HG03066 (cell line): ENCODE measurements around the gene FABP2.
A peak's percentile ranks its signal among the peaks of the same experiment; 100 is the strongest.
"Not testable (repeated sequence)": the region's sequence is repeated elsewhere in the genome, so short reads cannot be mapped to it uniquely, and the experiment has no call there.

Experiments
- ATAC-seq: cut with Tn5 transposase; IDR thresholded peaks from one replicate; pipeline ENCODE4 v1.9.1; 2021; ENCODE audit warnings: low read depth; ENCODE audit not compliant: unreplicated experiment

Gene FABP2

DNA sequence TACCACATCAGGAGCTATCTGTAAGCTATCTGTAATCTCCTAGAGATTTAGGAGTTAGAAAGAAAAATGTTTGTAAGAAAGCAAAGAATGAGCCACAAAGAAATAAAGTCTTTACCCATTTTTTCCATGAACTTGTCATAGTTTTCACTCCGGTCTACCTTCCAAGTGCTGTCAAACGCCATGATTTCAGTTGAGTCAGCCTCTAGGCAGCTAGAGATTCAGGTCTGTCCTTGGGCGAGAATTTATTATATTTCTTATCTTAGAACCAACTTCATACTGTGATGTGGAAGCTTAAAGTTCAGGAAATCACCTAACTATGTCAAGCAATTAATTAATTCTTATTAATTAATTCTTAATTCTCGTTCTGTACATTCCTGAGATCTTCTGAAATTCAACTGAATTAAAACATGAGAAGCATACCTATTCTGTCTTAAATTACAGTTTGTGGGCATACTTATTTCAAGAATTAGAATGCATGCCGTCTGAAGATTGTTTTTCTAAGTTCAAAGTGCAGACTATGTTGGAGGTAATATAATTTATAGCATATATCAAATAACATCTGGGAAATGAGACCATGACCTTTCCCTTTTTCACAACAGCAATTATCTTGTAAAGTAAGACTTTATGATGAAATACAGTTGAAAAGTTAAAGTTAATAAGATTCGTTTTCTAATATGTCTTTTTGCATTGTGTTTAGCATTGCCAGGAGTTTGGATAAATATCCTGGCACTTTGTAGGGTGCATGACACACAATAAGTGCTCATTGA lies at the start of gene FABP2:
FABP2 (minus strand) TSS at position 218 of the 767 bp plus-strand sequence; CDS start at position 182, 36 bp downstream.
- no peak for ATAC-seq

DNA sequence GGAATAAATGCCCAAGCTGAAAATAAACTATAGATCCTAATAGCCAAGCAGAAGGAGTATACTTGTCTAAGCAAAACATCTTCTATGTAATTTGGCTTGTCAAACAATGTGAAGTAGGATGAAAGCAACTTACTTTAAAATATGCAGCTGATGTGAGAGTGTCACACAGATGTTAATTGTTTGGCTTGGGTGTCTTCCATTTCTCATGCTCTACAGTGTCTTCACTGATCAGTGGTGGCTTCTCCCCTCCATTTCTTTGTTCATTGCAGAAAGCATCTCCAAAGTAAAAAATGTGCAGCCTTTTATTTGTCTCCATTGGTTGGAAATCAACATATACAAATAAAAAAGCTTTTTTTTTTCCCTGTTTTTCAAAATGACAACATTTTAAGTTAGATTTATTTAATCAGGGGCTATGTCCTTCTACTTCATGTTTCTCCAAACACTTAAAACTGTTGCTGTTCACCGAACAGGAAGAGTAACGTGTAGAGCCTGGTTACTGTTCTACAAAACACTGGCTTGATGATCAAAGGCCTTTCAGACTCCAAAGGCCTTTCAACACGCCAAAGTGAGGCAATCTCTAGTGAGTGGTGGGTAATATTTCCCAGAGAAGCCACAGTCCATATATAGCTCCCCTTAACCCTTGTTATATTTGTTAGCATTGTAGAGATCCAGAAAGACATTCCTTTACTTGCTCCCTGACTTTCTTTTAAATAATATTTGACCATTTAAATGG lies 49.2 kb upstream of the FABP2 start:
- not testable (repeated sequence) for ATAC-seq

DNA sequence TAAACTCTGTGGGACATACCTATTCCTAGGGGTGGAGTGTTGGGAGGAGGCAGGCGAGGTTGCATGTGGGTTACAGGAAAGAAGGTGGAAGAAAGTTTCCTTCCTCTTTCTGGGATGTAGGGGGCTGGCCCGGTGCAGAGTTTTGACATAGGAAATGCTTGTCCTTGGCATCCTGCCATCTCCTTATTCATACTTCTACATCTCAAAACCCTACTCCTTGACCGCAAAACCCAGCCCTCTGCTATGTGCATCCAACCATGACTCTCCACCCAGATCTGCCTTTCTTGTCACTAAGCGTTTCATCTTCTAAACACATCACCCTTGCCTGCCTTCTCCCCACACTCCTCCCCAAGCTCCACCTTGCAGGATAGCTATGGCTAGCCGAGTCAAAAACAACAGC lies 48.5 kb upstream of the FABP2 start:
- ATAC-seq: peak; percentile 99

DNA sequence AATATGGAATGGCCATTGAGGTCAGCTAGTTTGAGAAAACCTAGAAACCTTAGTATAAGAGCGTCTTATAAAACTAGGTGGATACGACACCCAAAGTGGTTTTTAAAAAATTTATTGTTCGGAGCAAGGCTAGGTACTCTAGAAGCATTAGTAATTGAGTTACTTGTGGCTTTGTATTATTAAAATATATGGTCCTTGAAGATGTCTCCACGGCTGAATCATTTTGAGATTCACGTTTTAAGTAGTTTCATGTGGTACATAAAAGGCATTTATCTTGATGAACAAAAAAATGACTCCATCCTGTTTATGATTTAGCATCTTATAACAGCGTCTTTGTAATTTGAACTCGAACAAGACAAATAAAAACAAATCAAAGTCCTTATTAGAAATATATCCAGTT lies 44.9 kb upstream of the FABP2 start:
- ATAC-seq: not testable (repeated sequence)

DNA sequence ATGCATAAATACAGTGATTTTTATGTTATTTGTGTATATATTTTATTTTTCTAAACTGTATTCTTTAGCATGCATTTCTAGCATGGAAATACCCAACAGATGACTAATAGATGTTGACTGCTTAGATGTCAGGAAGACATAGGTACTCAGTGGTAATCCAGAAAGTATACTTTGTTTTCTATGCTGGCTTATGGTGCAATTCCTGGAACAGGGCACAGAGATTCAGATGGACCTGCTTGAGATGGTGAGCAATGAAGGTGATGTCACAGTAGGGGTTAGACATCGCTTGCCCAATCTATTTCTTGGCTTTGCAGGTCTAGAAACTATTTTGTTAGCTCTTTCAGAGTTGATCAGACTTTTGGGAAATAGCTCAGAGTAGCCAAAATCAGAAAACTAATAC lies 42.3 kb upstream of the FABP2 start:
- not testable (repeated sequence) for ATAC-seq

DNA sequence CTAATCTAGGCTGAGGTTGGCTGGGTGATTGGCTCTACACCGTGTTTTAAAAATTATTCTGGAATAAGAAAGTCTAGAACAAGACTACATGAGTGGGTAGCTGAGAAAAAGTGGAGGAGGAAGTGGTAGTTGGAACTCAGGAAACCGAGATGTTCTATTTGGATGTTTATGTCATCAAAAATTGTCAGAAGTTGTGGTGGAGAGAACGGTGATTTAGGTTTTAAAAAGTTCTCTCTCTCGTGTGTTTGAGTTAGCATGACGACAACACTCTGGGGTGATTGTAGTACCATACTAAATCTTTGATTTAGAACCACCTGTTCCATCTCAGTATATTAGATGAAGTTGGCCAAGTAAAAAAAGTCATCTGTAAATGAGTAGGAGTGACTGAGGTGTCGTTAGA lies 41.4 kb upstream of the FABP2 start:
- ATAC-seq: not testable (repeated sequence)

DNA sequence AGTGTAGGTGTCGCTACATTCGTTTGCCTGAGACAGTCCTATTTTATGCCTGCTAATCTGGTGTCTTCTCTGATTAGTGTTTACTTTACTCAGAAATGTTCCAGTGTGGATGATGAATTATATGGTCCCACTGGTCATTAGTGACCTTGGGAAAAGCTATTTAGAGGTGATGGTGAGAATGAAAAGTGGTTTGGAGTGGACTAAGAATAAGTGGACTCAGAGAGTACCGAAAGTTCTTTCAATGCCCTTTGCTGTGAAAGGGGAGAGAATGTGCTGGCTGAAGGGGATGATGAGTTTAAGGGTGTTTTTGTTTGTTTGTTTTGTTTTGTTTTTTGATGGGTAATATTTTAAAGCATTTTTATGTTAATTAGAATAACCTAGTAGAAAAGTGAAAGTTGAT lies 40.5 kb upstream of the FABP2 start:
- ATAC-seq: not testable (repeated sequence)

DNA sequence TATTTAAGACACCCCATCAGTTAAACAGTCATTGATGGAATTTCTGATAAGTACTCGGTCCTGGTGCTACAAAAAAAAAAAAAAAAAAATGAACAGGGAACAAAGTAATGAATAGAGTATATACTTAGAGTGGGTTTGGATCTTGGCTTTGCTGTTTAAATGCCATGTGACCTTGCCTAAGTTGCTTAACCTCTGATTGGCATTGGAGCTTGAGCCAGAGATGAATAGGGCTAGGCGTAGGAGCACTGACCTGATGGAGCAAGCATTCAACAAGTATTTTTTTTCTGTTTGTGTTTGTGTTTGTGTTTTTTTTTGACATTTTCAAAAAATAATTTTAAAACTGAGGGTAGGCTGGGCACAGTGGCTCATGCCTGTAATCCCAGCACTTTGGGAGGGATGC lies 37.9 kb upstream of the FABP2 start:
- not testable (repeated sequence) for ATAC-seq

DNA sequence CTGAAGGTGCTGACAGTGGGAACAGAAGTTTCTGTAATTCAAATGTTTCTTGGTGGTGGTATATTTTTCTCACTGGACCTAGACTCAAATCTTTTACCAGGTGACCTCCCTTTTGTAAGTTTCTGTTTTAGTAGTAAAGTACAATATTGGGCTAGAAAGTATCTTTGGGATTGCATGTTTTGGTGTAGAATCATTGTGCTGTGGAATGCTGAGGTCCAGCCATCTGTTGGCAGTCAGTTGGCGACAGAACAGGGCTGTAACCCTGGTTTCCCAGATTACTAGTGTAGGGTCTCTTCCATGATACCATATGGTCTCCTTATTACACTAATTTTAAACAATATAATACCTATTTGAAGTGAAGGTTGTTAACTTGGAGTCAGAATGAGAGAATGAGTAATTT lies 34.9 kb upstream of the FABP2 start:
- not testable (repeated sequence) for ATAC-seq

DNA sequence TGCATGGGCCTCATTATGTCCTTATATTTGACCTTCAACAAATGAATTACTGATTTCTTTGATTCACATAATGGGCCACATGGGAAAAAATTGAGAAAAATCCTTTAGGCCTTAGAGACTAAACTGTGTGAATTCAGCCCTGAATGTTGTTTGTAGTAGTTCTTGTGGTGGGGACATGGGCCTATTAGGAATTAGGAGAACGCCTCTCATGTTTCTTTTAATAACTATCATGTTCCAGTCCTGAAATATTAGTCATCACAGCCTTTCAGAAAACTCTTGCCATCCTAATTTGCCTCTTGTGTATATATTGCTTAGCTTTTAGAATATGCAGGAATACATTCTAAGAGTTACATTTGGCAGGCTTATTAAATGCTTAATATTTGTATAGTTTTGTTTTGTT lies 34.1 kb upstream of the FABP2 start:
- ATAC-seq: not testable (repeated sequence)

DNA sequence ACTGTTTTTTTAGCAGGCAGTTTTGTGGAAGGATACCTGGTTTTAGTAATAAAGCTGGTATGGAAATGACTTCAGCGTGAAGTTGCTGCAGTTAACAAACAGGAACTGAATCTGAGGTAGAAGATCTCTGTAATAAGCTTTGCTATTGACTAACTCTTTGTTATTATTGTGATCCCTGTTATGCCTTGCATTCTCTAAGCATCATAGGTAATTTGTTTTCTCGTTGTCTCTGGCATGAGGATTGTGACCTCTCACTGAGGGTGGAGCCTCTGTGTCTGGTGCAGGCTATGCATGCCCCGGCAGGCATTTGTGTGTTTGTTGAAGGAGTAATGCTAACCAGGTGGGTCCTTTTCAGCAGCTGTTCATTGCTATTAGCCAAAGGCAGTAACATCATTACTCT lies 31.4 kb upstream of the FABP2 start:
- not testable (repeated sequence) for ATAC-seq

DNA sequence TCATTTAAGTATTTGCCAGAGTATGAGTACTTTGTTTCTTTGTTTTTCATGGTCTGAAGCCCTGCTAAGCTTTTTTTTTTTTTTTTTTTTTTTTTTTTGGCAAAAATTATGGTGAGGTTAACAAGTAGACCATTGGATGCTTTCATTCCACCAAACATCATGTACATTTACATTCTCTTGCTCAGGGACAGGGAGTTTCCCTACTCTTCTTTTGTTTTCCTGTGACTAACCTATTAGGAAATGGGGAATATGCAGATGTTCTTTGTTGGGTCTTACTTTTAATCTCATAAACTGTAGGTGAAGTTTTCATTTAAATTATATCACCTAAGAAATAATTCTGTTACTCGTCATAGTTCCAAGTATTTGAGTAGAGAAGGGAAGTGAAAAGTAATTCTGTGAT lies 26.2 kb upstream of the FABP2 start:
- not testable (repeated sequence) for ATAC-seq

DNA sequence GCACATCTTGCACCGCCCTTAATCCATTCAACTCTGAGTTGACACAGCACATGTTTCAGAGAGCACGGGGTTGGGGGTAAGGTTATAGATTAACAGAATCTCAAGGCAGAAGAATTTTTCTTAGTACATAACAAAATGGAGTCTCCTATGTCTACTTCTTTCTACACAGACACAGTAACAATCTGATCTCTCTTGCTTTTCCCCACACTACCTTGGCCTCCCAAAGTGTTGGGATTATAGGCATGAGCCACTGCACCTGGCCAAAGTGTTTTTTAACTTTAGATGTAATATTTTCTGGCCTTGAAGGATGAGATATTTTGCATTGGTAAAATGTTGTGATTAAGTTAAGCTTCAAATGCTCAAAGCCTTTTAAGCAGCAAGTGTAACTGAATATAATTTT lies 21.4 kb upstream of the FABP2 start:
- not testable (repeated sequence) for ATAC-seq

DNA sequence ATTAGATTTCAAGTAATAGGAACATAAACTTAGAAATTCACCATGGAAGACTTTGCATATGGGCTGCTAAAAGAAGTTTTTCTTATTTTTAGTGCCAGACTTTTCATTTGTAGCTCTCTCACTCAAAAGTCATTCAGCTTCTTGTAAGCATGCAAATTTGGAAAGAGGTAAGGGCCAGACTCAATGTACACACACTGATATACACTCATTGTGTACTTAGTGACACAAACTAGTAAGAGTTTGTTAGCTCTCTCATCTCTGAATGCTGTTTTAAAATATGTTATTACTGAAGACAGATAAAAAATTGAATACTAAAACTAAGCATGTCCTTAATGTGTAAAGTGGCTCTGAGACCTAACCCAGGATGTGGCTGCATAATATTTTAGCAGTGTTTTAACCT lies 18.0 kb upstream of the FABP2 start:
- not testable (repeated sequence) for ATAC-seq

DNA sequence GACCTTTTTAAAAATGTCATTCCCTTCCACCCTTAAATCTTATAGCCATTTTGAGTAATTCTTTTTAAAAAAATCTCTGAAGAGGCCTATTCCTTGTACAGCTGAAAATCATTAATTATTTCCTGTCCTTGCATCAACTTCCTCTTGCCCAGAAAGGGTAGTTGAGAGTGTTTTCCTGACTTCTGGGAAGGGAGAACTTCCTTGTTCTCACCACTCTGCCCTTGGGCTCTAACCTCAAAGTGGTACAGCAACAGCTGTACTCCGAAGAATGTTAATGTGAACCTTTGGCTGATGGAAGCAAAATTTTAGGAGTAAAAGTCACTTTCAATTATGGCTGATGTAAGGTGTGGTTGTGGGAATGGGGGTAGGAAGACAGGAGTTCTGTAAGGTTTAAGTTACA lies 15.1 kb upstream of the FABP2 start:
- ATAC-seq: no peak

DNA sequence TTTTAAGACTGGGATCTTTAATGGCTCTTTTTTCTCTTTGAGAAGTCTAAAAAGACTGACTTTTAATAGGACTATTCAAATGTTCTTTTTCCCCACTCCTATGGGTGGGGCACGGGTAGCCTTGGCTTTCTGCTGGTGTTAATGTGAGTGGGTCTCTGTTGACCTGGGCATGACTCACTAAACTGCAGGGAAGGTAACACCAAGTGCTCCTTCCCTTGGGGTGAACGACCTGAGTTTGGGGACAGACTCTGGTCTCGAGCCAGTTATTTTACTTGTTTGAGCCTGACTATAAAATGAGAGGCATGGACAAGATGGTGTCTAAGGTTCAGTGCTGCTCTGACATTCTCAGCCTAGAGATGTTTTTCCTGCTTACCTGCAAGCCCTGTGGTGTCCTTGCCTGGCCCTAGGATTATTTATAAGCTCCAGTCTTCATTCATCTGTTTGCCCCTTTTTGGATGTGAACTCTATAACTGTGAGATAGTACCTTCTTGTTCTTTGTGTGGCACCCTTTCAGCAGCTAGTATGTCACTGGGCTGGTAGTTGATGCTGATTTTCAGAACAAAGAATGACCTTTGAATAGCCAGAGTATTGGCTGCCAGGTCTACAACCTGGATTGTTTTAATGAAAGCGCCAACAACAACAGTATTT lies 14.5 kb upstream of the FABP2 start:
- not testable (repeated sequence) for ATAC-seq

DNA sequence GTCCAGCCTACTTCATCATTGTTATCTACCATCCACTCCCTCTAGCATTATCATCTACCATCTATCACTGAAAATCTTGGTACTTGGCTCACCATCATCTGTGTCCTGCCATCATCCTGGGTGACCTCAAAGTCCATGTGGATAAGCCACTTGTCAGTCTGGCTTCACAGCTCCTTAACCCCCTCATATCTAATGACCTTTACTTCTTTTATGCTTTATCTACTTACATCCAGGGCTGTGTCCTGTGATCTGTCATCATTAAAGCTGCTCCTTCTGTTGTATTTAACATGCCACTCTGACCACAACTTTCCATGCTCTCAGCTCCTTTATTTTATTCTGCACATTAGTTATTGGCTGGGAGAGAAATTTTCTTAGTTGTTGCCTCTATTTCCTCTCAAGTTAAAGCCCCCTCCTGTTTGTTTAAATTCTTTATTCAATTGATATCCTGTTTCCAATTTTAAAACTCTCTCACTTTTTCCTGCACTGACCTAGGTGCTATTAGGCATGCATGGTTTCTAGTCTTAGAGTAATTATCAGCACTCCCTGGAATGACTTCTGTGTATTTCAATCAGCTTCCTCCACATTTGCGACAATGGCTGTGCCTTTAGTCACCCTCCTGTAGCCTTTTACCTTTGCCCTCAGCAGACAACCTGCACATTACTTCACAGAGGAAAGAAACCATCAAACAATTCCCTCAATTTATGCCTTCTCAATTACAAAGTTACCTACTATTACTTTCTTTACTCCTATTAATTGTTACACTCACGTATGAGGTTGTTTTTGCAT lies 8.1 kb upstream of the FABP2 start:
- no peak for ATAC-seq

DNA sequence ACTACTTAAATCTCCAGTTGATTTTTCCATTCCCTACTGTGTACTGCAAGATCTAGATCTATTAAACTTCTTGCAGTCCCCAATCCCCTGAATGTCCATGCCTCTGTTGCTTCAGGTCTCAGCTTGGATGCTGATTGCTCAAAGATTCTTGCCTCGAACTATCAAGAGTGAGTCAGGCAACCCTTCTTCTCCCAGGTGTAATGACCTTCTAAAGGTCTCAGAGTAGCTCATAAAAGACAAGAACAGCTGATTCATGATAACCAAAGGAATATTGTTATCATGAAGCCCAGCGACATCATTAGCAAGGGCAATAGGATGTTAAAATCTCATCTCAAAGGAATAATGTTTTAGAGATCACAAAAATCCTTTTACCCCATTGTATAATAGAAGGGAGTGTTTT lies 6.8 kb upstream of the FABP2 start:
- ATAC-seq: no peak

DNA sequence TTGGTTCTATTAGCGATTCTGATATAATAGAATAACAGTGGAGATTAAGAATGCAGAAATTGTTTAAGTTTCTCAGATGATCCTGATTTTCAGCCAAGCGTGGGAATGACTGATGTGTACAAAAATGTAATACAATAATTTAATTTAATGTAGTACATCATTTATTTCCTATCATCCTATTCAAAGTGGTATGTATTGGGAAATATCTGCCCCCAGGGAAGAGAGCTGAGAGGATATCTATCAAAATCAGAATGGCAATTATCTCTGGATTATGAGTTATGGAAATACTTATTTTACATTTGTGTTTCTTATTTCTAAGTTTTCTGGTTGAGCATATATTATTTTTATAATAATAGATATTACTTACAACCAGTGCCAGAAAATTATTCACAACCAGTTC lies 3.9 kb downstream of the FABP2 start:
- no peak for ATAC-seq

DNA sequence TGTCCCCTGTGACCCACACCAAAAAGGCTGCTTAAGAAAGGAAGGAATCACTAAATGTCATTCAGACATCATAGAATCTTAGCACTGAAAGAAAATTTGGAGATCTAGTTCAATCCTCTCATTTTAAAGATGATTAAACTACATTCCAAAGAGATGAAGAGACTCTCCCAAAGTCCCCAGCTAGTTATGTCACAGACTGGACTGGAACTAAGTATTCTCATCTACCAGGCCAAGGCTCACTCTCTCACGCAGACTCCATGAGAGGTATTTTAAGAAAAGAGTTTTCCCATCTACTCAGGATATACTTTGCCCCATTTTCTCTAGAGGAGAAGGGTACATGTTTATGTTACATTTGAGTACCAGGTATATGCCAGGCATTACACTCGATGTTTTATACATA lies 6.9 kb downstream of the FABP2 start:
- no peak for ATAC-seq

DNA sequence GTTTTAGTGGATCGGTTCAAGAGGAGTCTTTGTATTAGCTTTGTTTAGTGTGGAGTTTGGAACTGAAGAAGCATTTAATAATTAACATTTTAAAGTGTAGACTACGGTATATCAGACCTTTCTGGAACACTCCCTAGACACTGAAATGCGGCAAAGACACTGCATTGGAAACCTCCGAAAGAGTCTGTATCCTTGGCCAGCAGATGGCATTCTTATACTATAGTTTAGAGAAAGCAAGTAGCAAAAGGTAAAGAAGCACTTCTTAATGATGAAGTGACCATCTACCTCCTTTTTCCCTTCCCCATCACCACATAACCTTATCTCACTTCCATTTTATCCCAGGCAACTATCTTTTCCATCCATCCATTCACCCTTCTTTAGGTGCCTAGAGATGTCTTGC lies 7.6 kb downstream of the FABP2 start:
- peak; percentile 79 for ATAC-seq
